Measurements from ENCODE around the gene PACRGL. TPM values are rescaled to one million over a fixed set of nuclear protein-coding genes. Genes with fewer than 3 reads are reported as not detected.
A peak's percentile ranks its signal among the peaks of the same experiment; 100 is the strongest.

Gene PACRGL
- total and polyA plus RNA-seq, 2 of the 4 experiments (the other 2 are of a cell fraction), result 7.4 to 13.1 TPM

DNA sequence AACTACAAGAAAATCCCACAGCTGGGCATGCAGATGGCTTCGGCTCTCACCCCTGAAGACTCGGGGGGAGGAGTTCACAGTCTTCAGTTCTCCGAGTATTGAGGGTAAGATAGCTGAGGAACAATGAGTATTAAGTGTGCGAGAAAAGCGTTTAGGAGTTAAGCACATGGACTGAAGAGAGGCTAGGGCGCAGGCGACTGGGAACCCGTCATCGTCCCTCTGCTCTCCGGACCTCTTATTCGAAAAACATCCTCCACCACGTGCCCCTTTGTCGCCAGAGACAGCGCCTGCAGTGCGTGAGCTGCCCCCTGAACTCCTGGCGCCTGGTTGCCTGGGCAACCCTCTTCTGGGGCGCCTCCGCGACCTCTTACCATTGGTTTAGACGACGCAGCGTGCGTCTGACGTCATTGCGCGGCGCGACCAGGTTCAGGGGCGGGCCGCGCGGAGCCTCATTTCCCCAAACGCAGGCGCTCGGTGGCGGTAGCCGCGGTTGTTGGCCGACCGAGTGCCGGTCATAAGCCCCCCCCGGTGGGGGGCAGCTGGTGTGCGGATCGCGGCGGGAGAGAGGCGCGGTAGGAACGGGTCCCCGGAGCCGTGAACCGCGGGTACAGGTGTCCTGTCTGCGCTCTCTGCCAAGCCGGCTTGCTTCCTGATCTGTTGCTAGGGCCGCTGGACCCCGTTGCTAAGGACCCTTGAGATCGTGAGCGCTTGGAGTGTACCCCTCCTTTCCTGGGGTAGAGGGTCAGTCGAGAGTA lies at the start of gene PACRGL (continued):
- TF ChIP-seq MAZ (IDR thresholded peaks at IDR 0.05; ENCODE audit: borderline replicate concordance, low read depth, low read length), result peak; percentile 59; the same call in 1 of the 2 replicates
- no peak for TF ChIP-seq RFX5 (IDR thresholded peaks at IDR 0.05; ENCODE audit: low read depth, low read length)
- TF ChIP-seq CEBPB (IDR thresholded peaks at IDR 0.05; ENCODE audit: low read depth, low read length), result no peak
- TF ChIP-seq POLR2A (IDR thresholded peaks at IDR 0.05; ENCODE audit: low read depth, low read length), result peak; percentile 80

DNA sequence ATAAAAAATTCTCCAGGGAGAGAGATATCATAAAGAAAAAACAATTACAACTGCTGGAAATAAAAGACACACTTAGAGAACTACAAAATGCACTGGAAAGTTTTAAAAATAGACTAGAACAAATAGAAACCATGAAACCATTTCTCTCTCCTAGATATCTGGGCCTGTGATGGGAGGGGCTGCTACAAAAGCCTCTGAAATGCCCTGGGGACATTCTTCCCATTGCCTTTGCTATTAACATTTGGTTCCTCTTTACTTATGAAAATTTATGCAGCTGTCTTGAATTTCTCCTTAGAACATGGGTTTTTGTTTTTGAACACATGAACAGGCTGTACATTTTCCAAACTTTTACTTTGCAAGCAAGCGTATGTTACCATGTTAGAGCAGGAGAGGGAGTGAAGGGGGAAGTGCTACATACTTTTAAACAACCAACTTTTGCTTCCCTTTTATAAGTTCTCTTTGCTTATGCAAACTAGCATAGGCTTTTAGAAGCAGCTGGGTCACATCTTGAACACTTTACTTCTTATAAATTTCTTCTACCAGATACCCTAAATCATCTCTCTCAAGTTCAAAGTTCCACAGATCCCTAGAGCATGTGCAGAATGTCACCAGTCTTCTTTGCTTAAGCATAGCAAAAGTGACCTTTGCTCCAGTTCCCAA lies 47.9 kb upstream of the PACRGL start:
- dilution Hi-C loops (cut with HindIII; ENCODE audit: low sequenced_read_pairs, unreplicated experiment), result no loop called here
- no peaks in the 10 kb centered on the region for H3K9me1 ChIP-seq (ENCODE audit: insufficient read depth, low read length)
- TF ChIP-seq FOS (IDR thresholded peaks at IDR 0.05; ENCODE audit: low read depth, low read length) (no peak), RFX5 (IDR thresholded peaks at IDR 0.05; ENCODE audit: low read depth, low read length) (no peak), SMC3 (IDR thresholded peaks at IDR 0.05; ENCODE audit: low read depth, low read length) (no peak), MAFK (IDR thresholded peaks at IDR 0.05; ENCODE audit: low read depth, low read length) (no peak), CHD1 (IDR thresholded peaks at IDR 0.05; ENCODE audit: low read depth, low read length) (no peak), RAD21 (IDR thresholded peaks at IDR 0.05; ENCODE audit: low read length) (no peak), RCOR1 (IDR thresholded peaks at IDR 0.05; ENCODE audit: insufficient replicate concordance, low read length) (no peak), MXI1 (IDR thresholded peaks at IDR 0.05; ENCODE audit: borderline replicate concordance, low read depth, low read length) (no peak), NFE2L2 (IDR thresholded peaks at IDR 0.05; ENCODE audit: low read depth, low read length) (no peak)
- TF ChIP-seq, protein P1, sequence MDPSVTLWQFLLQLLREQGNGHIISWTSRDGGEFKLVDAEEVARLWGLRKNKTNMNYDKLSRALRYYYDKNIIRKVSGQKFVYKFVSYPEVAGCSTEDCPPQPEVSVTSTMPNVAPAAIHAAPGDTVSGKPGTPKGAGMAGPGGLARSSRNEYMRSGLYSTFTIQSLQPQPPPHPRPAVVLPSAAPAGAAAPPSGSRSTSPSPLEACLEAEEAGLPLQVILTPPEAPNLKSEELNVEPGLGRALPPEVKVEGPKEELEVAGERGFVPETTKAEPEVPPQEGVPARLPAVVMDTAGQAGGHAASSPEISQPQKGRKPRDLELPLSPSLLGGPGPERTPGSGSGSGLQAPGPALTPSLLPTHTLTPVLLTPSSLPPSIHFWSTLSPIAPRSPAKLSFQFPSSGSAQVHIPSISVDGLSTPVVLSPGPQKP (IDR thresholded peaks at IDR 0.05; ENCODE audit: borderline replicate concordance, low read depth, low read length), result no peak
- TF ChIP-seq, protein P2, sequence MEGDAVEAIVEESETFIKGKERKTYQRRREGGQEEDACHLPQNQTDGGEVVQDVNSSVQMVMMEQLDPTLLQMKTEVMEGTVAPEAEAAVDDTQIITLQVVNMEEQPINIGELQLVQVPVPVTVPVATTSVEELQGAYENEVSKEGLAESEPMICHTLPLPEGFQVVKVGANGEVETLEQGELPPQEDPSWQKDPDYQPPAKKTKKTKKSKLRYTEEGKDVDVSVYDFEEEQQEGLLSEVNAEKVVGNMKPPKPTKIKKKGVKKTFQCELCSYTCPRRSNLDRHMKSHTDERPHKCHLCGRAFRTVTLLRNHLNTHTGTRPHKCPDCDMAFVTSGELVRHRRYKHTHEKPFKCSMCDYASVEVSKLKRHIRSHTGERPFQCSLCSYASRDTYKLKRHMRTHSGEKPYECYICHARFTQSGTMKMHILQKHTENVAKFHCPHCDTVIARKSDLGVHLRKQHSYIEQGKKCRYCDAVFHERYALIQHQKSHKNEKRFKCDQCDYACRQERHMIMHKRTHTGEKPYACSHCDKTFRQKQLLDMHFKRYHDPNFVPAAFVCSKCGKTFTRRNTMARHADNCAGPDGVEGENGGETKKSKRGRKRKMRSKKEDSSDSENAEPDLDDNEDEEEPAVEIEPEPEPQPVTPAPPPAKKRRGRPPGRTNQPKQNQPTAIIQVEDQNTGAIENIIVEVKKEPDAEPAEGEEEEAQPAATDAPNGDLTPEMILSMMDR (conservative IDR thresholded peaks at IDR 0.05; ENCODE audit: low read depth, low read length), result no peak

More for the DNA sequence above, 47.9 kb upstream of the PACRGL start:
- WGBS, 2 experiments (ENCODE audit: extremely low coverage in 2 of 2, insufficient read length in 1 of 2), result no CpG with 5 or more reads among the region's 1 CpG
- H3K4me1 ChIP-seq (ENCODE audit: control insufficient read depth, insufficient read depth, low read length), result no peaks in the 10 kb centered on the region
- ATAC-seq (ENCODE audit: low read depth) (no peak), DNase-seq (no peak)
- H2BK120ac ChIP-seq (ENCODE audit: low read depth, low read length), result no peak overlapping the region
- H3K9me3 ChIP-seq (ENCODE audit: control insufficient read depth, insufficient read depth, low read length), result no peaks in the 10 kb centered on the region
- no peaks in the 10 kb centered on the region for H3K27me3 ChIP-seq (ENCODE audit: control insufficient read depth, insufficient read depth, low read length)
- H3K4me3 ChIP-seq (ENCODE audit: insufficient read depth, low read depth, low read length), result no peak overlapping the region
- H3K23ac ChIP-seq (ENCODE audit: low read depth, low read length), result no peak overlapping the region
- intact Hi-C loops (cut with micrococcal nuclease) (no loop called here), in situ Hi-C loops (cut with MboI; ENCODE audit: low sequenced_read_pairs) (no loop called here)
- H4K5ac ChIP-seq (ENCODE audit: low read depth, low read length), result no peak overlapping the region
- no peak overlapping the region for H2BK20ac ChIP-seq (ENCODE audit: low read depth, low read length)
- CTCF ChIA-PET, result interaction anchor here (1.1 kb wide), 1 partner anchor 10 kb away, joined by 3 read pairs; no protein-coding TSS in a partner anchor
- BruUV-seq (replicated peaks), result no TSS peak
- no peak overlapping the region for H3K18ac ChIP-seq (ENCODE audit: low read depth, low read length)
- H3K4me2 ChIP-seq (ENCODE audit: low read depth, low read length), result no peak overlapping the region
- no peaks in the 10 kb centered on the region for H3K36me3 ChIP-seq (ENCODE audit: control insufficient read depth, insufficient read depth, low read length)
- H4K20me1 ChIP-seq (ENCODE audit: insufficient read depth, low read length), result no peaks in the 10 kb centered on the region
- no peak overlapping the region for H3K9ac ChIP-seq (ENCODE audit: low read depth, low read length)
- H3K56ac ChIP-seq (ENCODE audit: extremely low read depth, insufficient read depth, low read length), result no peak overlapping the region
- no peak overlapping the region for H2BK5ac ChIP-seq (ENCODE audit: low read depth, low read length, poor library complexity, severe bottlenecking)
- H3K79me1 ChIP-seq (ENCODE audit: low read depth in 1 of 2, low read length in 2 of 2), result no peaks in the 10 kb centered on the region
- H2AK9ac ChIP-seq (replicated peaks; ENCODE audit: low read depth, low read length, poor library complexity), result no peak overlapping the region
- no peak overlapping the region for H3K27ac ChIP-seq (ENCODE audit: insufficient read depth, low read length)
- POLR2A ChIA-PET (ENCODE audit: unreplicated experiment), result no interaction called here
- H3K14ac ChIP-seq (replicated peaks; ENCODE audit: low read depth, low read length), result no peak overlapping the region
- H4K8ac ChIP-seq (ENCODE audit: low read depth in 2 of 2, low read length in 2 of 2), result no peak overlapping the region
- no peak overlapping the region for H2AFZ ChIP-seq (replicated peaks; ENCODE audit: low read length, poor library complexity)
- H2AK5ac ChIP-seq (ENCODE audit: low read depth, low read length), result no peak overlapping the region
- H4K91ac ChIP-seq (ENCODE audit: insufficient read depth, low read depth, low read length), result no peak overlapping the region
- H2BK15ac ChIP-seq (ENCODE audit: low read depth, low read length), result no peak overlapping the region
- no peak overlapping the region for H3K4ac ChIP-seq (ENCODE audit: low read depth, low read length)

Data from IMR-90 (cell line).